VCaP (cell line): ENCODE results near the gene DNMT1.
"Not testable (repeated sequence)": the region's sequence is repeated elsewhere in the genome, so short reads cannot be mapped to it uniquely, and the experiment has no call there.

Experiments
- H3K27ac ChIP-seq: fragments of 450-650 bp; 2 replicates; pipeline ENCODE4 v1.5.1; 2017
- TF ChIP-seq, protein P1 (sequence below): fragments of 450-650 bp; conservative IDR thresholded peaks from 2 replicates; pipeline ENCODE4 v1.5.1; 2017; ENCODE audit warnings: mild to moderate bottlenecking, moderate library complexity

The DNMT1 gene

DNA sequence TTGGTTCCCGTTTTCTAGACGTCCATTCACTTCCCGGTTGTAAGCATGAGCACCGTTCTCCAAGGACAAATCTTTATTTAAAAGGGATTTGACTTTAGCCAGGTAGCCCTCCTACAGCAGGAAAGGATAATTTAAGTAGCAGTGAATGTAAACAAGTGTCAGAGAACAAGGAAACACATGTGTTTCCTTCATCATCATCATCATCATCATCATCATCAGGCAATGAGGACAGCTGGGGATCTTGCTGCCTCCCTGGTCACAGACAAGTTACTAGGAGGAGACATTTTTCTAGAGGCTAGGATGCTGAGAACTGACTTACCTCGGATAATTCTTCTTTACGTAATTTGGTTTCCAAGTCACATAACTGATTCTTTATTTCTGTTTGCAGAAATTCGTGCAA lies 14.3 kb downstream of the DNMT1 start:
- TF ChIP-seq, protein P1, sequence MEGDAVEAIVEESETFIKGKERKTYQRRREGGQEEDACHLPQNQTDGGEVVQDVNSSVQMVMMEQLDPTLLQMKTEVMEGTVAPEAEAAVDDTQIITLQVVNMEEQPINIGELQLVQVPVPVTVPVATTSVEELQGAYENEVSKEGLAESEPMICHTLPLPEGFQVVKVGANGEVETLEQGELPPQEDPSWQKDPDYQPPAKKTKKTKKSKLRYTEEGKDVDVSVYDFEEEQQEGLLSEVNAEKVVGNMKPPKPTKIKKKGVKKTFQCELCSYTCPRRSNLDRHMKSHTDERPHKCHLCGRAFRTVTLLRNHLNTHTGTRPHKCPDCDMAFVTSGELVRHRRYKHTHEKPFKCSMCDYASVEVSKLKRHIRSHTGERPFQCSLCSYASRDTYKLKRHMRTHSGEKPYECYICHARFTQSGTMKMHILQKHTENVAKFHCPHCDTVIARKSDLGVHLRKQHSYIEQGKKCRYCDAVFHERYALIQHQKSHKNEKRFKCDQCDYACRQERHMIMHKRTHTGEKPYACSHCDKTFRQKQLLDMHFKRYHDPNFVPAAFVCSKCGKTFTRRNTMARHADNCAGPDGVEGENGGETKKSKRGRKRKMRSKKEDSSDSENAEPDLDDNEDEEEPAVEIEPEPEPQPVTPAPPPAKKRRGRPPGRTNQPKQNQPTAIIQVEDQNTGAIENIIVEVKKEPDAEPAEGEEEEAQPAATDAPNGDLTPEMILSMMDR: no peak

DNA sequence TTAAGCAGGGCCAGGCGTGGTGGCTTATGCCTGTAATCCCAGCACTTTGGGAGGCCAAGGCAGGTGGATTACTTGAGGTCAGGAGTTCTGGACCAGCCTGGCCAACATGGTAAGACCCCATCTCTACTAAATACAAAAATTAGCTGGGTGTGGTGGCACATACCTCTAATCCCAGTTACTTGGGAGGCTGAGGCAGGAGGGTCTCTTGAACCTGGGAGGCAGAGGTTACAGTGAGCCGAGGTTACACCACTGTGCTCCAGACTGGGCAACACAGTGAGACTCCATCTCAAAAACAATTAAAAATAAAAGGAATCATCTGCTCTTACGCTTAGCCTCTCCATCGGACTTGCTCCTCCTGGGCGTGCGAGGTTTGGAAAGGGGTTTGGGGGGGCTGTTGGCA lies 14.7 kb downstream of the DNMT1 start:
- H3K27ac ChIP-seq: not testable (repeated sequence)

More for the DNA sequence above, 14.3 kb downstream of the DNMT1 start:
- no peak overlapping the region for H3K27ac ChIP-seq

DNA sequence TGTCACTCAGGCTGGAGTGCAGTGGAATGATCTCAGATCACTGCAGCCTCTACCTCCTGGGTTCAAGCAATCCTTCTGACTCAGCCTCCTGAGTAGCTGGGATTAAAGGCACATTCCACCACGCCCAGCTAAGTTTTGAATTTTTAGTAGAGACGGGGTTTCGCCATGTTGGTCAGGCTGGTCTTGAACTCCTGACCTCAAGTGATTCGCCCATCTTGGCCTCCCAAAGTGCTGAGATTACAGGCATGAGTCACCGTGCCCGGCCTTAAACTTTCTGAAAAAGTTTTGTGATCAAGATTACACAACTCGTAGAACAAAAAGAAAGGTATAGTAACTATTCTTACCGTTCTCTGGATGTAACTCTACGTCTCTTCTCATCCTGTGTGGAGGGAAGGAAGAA lies 21.2 kb downstream of the DNMT1 start:
- TF ChIP-seq, protein P1: no peak
- H3K27ac ChIP-seq: no peak overlapping the region

DNA sequence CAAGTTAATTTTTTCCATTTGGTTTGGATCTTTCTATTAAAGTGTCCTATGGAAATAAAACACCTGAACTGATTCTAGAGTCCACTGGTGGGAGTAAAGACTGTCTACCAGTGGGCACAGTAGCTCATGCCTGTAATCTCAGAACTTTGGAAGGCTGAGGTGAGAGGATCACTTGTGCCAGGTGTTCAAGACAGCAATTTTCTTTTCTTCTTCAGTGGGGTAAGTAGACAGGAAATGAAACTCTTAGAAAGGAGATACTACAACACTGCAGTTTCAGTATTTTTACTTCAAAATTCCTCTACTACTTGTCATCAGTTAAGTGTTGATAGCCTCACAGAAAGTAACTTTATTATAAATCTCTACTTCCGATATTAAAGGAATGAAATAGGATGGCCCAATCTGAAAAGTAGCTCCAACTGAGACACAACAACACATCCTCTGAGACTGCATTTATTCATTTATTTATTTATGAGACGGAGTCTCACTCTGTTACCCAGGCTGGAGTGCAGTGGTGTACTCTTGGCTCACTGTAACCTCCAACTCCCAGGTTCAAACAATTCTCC lies 26.3 kb downstream of the DNMT1 start:
- TF ChIP-seq, protein P1: no peak
- no peak overlapping the region for H3K27ac ChIP-seq

DNA sequence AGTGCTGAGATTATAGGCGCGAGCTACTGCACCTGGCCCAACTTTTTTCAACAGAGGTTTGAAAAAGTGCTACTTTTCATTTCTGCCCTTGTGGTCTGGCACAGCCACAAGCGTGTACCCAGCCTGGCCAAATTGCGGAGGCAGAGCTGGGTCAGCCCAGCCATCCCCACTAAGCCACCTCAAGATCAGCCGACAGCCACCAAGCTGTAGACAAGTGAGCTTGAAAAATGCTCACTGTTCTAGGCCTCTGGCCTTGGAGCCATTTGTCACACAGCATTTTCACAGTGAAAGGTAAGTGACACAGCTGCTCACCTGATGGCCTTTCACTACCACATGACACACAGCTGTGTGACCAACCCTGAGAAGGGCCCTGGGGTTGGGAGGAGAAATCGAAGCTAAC lies 27.3 kb downstream of the DNMT1 start:
- no peak overlapping the region for H3K27ac ChIP-seq
- TF ChIP-seq, protein P1: no peak

DNA sequence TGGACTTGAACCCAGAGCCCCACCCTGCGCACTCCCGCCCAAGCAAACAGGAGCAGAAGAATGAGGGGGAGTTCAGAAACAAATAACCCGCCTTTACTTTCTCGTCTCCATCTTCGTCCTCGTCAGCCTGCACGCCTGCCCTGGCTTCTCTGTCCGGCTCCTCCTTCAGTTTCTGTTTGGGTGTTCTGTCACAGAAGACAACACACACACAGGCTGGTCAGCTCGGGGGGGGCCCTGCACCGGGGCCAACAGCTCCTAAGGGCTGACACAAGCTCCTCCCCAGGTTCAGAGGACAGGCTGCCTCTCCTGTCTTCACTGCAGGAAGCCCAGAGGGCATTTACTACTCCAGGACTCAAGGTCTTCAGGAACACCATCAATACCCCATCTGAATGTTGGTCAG lies 28.3 kb downstream of the DNMT1 start:
- H3K27ac ChIP-seq: not testable (repeated sequence)

DNA sequence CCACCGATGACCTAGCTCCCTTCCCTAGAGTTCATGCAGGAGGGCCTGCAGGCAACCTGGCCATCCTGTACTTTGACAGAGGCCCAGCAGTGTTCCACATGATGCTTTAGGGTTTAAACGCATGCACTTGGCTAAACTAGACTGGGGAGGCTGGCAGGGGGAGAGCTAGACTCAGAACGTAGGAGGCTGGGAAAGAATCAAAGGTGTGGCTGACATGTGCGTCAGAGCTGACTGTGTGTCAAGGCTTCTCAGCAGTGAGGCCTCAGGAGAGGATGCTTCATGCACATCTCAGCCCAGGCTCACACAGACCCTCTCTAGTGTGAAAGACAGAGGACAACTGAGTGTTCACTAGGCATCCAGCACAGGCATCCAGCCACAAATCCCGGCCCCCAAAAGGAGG lies 28.7 kb downstream of the DNMT1 start:
- no peak overlapping the region for H3K27ac ChIP-seq
- TF ChIP-seq, protein P1: no peak

DNA sequence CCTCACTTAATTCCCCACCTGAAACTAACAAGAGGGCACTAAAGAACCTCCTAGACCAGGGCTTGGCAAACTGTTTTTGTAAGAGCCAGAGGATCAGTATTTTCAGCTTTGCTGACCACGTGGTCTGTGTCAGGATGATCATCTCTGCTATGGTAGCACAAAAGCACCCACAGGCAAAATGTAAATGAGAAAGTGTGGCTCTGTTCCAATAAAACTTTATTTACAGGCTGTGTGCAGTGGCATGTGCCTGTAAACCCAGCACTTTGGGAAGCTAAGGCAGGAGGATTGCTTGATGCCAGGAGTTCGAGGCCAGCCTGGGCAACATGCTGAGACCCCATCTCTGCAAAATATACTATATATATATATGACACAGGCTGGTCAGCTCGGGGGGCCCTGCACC lies 31.2 kb downstream of the DNMT1 start:
- H3K27ac ChIP-seq: no peak overlapping the region
- TF ChIP-seq, protein P1: no peak

DNA sequence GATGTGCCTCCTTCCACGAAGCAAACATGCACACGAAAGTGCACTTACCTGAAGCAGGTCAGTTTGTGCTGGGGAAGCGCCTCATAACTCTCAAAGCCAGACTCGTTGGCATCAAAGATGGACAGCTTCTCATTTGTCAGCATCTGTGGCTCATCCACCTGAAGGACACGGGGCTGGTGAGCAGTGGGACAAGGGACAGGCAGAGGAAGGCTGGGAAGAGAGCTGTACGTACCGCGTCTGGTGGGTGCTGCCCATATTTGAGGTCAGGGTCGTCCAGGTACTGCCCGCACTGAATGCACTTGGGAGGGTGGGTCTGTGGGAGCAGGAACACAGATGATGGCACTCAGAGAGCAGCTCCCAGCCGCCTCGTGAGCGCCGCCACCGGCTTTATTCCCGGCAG lies 35.1 kb downstream of the DNMT1 start:
- TF ChIP-seq, protein P1: no peak
- H3K27ac ChIP-seq: no peak overlapping the region
